Subcutaneous adipose tissue (tissue), 4 donors: ENCODE data around the gene PTPRD. TPM values are rescaled to one million over a fixed set of nuclear protein-coding genes. Genes with fewer than 3 reads are reported as not detected.

ENCODE experiments used
- total RNA-seq, 4 donors: library from RNA; depleted of rRNA; stranded (reverse); fragments of >200 nt; gene quantifications; one replicate each; pipeline ENCODE4 v1.1.0, GENCODE V29; 2016
- TF ChIP-seq, protein P1 (sequence below): fragments of 450-650 bp; IDR thresholded peaks from one replicate; pipeline ENCODE4 v1.5.1; 2016; ENCODE audit warnings: low read depth, mild to moderate bottlenecking, control low read depth, antibody characterized with exemption, moderate library complexity

PTPRD gene
- total RNA-seq, 4 donors from 2014 or later: 5.1 to 17.3 (median 12.1) TPM

DNA sequence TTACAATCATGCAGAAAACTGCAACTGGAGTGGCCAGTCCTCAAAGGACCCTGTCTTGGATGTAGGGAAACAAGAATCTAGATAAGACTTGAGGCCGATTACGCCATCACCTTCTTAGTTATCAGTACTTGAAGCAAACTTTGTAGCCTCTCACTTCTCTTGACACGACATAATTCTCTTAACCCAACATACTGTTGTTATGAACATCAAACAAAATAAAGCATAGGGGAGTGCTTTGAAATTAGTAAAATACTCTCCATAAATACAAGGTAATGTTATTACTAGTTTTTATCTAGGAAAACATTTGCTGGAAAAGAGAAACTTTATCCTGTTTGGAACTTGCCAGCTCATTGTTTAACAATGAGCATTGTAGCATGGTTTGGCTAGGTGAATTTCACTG lies 2238.3 kb downstream of the PTPRD start:
- TF ChIP-seq, protein P1, sequence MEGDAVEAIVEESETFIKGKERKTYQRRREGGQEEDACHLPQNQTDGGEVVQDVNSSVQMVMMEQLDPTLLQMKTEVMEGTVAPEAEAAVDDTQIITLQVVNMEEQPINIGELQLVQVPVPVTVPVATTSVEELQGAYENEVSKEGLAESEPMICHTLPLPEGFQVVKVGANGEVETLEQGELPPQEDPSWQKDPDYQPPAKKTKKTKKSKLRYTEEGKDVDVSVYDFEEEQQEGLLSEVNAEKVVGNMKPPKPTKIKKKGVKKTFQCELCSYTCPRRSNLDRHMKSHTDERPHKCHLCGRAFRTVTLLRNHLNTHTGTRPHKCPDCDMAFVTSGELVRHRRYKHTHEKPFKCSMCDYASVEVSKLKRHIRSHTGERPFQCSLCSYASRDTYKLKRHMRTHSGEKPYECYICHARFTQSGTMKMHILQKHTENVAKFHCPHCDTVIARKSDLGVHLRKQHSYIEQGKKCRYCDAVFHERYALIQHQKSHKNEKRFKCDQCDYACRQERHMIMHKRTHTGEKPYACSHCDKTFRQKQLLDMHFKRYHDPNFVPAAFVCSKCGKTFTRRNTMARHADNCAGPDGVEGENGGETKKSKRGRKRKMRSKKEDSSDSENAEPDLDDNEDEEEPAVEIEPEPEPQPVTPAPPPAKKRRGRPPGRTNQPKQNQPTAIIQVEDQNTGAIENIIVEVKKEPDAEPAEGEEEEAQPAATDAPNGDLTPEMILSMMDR: no peak

DNA sequence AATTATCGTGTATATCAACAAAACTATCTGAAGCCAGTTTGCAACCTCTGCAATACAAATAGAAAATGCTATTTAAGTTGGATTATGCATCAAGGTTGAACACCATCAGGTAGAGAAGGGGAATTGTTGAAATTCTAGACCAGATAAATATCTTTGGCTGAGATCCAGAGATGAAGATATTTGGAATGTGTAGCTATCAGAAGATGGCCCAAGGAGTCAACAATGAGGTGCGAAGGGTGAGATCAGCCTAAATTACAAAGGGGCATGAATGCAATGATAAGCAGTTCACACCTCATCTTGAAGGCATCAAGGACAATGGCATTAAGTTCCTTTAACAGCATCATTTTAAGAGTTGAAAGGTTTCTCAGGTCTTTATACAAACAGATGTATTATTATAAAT lies 2241.1 kb downstream of the PTPRD start:
- TF ChIP-seq, protein P1: no peak

DNA sequence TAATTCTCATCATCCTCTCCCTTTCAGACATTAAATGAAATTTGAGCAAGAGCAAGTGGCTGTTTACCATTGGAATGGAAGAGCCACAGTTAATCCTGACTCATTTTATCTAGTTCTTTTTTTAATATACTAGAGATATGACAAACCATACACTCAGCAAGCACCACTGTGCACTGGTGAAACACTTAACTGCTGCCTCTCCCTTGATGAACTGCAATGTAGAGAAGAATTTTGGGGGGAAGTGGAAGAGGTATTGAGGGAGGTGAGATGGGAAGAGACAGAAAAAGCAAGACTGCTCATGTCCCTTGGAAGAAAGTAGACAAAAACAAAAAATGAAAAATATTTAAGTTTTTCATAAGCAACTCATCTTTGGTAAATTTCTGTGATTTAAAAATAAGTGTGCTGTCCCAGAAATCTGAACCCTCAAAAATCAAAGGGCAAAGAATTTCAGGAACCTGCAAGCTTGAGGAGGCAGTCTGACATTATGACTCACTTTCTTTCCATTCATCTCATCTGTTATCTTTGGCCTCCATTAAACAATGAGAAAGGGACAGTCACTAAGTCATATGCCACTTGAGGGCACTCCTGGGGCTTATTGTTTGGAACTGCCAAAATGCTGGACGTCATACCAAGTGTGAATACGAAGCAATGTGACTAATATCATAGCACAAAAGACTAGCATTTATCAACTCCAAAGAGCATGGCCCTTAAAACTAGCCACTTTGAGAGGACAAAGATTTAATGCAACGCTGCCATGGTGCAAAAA lies 2246.5 kb downstream of the PTPRD start:
- TF ChIP-seq, protein P1: no peak

DNA sequence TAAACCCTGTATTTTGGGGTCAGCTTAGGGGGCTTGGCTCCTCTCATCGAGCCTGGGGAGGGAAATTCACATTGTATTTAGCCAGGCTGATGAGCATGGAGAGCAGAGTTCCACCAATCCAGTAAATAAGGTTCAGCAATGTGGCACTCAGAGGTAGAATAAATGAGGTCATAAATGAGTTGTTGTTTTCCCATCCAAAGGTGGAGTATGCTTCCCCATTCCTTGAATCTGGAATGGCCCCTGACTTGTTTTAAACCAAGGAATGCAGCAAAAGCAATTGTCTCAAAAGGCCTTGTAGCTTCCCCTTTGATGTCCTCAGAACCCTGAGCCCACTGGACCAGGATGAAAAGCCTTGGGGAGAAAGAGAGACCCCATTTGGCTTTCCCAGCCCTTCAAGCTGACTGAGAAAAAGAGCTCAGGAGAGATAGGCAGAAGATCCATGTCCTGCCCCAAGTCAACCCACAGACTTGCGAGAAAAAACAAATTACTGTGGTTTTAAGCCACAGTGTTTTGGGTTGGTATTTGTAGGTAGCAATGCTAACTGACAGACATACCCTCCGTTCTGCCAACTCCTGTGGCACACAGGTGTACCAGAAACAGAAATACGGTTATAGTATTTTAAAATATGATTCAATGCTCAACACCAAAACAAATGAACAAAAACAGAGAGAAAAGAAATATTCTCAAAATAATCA lies 2247.2 kb downstream of the PTPRD start:
- TF ChIP-seq, protein P1: no peak

DNA sequence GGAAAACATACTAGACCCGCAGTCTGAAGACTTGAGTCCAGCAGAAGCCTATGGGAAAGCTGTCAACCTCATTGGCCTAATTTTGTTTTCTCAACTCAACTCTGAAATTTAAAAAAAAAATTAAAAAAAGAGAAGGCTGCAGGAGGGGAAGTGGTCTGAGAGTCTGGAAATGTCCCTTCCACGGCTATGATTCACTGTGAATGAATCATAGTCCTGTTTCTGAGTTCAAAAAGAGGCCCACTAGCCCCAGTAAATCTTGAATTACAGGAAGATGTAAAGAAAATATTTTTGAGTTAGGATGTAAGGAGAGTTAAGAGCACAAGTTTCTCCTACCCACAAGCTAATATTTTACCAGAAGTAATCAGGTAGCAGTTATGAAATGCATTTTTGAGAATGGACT lies 2247.8 kb downstream of the PTPRD start:
- TF ChIP-seq, protein P1: no peak

DNA sequence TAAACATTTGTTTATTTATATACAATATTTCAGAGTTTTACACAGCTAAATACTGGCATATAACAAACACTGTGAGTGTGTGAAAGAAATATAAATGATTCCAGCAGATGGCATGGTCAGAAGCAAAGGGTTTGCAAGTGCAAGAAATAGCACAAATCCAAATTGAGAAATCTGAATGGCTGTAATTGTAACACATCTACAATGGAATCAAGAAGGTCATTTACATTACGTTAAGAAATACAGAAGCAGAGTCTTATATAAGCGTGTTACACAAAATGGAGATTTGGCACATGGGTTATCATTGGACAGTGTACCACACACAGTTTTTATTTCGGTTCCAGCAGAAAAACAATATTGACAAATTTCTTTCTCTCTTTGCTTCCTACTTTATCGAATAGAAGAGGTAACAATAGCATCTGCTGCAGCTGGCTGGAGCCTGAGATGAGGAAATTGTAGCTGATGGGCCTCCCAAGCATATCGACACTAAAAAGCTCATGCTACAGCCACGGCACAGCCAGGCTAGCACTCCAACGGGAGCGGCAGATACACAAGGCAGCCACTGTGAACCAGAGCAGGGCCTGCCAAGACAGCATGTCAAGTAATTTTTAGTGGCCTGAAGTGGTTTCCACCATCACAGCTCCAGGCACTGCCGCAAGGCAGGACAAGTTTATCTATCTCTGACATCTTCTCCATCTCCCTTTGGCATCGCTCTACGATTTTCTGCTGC lies 2248.6 kb downstream of the PTPRD start:
- TF ChIP-seq, protein P1: no peak

DNA sequence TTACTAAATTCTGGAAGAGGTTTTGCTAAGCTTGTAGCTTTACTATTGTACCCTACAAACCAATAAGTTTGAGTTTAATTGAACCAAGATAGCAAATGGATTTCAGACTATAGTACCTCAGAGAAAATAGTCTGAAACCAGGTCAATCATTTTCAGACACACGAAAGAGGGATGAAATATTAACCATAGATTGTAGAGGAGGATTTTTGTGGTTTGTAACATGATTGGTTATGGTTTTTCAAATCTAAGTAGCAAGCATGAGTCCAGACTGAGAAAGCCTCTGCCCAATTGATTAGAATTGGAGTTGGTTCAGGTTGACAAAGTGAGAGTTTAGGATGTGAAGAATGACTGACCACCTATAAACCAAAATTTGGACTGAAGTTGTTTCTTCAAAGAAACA lies 2250.6 kb downstream of the PTPRD start:
- TF ChIP-seq, protein P1: no peak
